BJ (cell line): Measurements from ENCODE around the gene LCN1. TPM values are rescaled to one million over a fixed set of nuclear protein-coding genes. Genes with fewer than 3 reads are reported as not detected.

Experiments used
- CTCF ChIA-PET: fragments of 350-600 bp; formaldehyde crosslinking; extraction: SDS; loops from one replicate; lab custom pipeline; 2021; ENCODE audit warnings: antibody characterized with exemption, inconsistent platforms; lab: Yijun Ruan, JAX
- POLR2A ChIA-PET: fragments of 300-600 bp; sonication (Branson Sonifier 250); formaldehyde crosslinking; extraction: SDS; loops from one replicate; lab custom pipeline; 2021; ENCODE audit warnings: antibody characterized with exemption; lab: Charles Lee
- DNase-seq: peaks from one replicate; pipeline ENCODE4 v3.0.0-alpha.2; 2011; ENCODE audit warnings: low read depth
- H3K27me3 ChIP-seq: 2 replicates; pipeline ENCODE4 v1.6.0; 2011; ENCODE audit warnings: low read length; ENCODE audit not compliant: control insufficient read depth, insufficient read depth
- H3K36me3 ChIP-seq: 2 replicates; pipeline ENCODE4 v1.5.1; 2011; ENCODE audit warnings: low read length; ENCODE audit not compliant: control insufficient read depth, insufficient read depth
- H3K4me3 ChIP-seq: 2 replicates; pipeline ENCODE4 v1.5.1; 2011; ENCODE audit warnings: low read depth, mild to moderate bottlenecking, control low read depth, low read length
- polyA plus RNA-seq: library from polyadenylated mRNA; depleted of rRNA; stranded (reverse); fragments of >200 nt; gene quantifications from 2 replicates; pipeline ENCODE4 v1.2.3, GENCODE V29; 2011
- TF ChIP-seq, protein P1 (sequence below): IDR thresholded peaks from 2 replicates; pipeline ENCODE4 v1.5.1; 2011; ENCODE audit warnings: low read depth, mild to moderate bottlenecking, control low read depth, inconsistent platforms, low read length, moderate library complexity; ENCODE audit not compliant: insufficient read depth

LCN1 gene
- polyA plus RNA-seq, 1 experiment: not detected

DNA sequence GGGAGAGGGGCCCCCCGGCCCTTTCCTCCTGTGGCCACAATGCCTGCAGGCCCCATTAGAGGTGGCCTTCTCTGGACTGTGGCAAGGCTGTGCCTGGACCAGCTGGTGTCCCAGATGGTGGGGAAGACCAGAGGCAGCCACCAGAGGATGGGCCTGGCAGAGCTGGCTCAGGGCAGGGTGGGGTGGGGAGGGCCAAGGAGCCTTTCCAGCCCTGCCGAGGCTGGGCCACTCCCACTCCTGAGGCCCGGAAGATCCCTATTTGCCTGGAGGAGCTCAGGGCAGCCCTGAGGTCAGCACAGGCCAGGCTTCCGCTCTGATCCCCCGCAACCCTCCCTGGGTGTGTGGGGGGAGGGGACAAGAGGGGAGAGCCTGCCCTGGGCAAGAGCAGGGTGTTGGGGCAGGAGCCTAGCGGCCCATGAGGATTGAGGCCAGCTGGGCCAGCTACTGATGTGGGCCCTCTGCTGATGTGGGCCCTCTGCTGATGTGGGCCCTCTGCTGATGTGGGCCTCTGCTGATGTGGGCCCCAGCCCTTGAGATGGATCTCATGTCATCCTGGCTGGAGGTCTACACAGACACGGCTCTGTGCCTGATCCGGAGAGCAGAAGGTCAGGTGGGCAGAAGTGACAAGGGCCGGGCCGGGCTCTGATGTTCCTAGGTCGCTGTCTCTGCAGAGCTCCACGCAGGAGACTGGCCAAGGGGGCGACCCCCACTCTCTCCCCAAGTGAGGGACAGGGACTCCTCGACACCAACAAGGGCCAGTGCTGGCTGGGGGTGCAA lies 14.7 kb upstream of the LCN1 start:
- DNase-seq: no peak
- H3K4me3 ChIP-seq: no peak overlapping the region
- H3K36me3 ChIP-seq: peaks cover 30% of the 10 kb centered on the region
- TF ChIP-seq, protein P1, sequence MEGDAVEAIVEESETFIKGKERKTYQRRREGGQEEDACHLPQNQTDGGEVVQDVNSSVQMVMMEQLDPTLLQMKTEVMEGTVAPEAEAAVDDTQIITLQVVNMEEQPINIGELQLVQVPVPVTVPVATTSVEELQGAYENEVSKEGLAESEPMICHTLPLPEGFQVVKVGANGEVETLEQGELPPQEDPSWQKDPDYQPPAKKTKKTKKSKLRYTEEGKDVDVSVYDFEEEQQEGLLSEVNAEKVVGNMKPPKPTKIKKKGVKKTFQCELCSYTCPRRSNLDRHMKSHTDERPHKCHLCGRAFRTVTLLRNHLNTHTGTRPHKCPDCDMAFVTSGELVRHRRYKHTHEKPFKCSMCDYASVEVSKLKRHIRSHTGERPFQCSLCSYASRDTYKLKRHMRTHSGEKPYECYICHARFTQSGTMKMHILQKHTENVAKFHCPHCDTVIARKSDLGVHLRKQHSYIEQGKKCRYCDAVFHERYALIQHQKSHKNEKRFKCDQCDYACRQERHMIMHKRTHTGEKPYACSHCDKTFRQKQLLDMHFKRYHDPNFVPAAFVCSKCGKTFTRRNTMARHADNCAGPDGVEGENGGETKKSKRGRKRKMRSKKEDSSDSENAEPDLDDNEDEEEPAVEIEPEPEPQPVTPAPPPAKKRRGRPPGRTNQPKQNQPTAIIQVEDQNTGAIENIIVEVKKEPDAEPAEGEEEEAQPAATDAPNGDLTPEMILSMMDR: no peak
- H3K27me3 ChIP-seq: no peaks in the 10 kb centered on the region
- ChIA-PET CTCF (interaction anchor here (1.6 to 3.3 kb wide), 3 partner anchors 8 to 32 kb away, joined by 3 to 10 read pairs (median 7); no protein-coding TSS in a partner anchor), POLR2A (no interaction called here)

DNA sequence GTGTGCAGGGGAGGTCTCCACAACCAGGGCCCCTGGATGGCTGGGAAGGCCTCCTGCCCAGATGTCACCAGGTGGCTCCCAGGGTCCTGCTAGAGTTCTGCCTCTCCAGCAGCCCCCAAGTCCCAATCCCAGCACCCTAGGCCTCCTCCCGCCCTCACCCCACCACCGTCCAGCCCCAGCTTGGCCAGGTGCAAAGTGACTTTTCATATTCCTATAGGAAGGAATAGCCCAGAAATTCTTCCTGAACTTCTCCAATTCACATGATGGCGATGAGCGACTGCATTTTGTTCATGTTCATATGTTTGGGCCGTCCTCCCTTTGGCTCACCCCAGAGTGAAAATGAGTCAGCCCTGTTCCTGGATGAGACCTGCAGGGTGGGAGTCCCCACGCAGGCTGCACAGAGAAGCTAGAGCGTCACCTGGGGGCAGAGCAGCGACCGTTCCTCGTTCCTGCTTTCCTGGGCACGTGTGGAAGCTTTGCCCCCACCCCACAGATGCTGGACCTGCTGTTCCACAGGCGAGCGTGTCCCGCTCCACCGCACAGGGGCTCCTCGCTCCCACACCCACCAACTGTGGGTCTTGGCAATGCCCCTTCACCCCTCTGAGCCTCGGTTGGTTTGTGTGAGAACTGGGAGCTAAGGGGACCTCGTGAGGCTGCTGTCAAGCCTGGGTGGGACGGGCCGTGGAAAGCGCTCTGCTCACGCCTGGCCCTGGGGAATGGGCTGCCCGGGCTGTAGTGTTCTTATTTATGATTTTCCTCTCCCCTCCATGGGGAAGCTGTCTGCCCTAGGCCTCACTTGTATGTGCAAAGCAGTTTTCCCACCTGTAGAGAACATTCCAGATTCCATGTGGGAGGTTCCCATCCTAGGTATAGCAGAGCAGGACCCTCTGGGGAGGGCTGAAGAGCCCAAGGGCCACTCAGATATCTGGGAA lies 13.9 kb upstream of the LCN1 start:
- ChIA-PET CTCF (interaction anchor here (1.6 kb wide), 1 partner anchor 32 kb away, joined by 3 read pairs; no protein-coding TSS in a partner anchor), POLR2A (no interaction called here)
- DNase-seq: no peak
- no peaks in the 10 kb centered on the region for H3K27me3 ChIP-seq
- H3K36me3 ChIP-seq: peaks cover 26% of the 10 kb centered on the region
- H3K4me3 ChIP-seq: no peak overlapping the region
- TF ChIP-seq, protein P1: no peak

DNA sequence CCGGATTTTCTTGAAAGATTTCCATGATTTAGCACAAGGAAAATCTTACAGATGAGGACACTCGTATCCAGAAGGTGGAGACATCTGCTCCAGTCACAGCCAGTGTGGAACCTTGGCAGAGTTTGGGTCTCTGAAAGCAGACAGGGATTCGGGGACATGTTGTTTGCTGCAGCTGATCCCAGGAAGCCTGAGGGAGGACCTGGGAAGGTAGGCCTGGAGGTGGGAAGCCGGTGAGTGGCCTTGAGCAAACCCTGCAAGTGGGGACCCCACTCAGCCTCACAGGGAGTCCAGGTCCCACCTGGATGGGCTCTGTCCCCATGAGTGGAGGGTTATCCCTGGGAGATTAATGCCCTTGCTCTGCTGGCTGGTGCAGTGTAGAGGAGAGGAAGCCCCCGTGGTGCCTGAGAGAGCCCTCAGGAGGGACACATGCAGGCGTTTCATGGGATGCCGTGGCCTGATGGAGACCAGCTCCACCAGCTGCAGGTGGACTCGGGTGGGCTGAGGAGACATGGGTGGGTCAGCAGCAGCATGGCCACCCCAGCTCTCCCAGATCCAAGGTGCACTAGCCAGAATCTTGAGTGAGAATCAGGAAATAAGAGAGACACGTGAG lies 12.9 kb upstream of the LCN1 start:
- no peak overlapping the region for H3K4me3 ChIP-seq
- peaks cover 18% of the 10 kb centered on the region for H3K36me3 ChIP-seq
- ChIA-PET CTCF (no interaction called here), POLR2A (no interaction called here)
- TF ChIP-seq, protein P1: no peak
- H3K27me3 ChIP-seq: no peaks in the 10 kb centered on the region
- DNase-seq: no peak

DNA sequence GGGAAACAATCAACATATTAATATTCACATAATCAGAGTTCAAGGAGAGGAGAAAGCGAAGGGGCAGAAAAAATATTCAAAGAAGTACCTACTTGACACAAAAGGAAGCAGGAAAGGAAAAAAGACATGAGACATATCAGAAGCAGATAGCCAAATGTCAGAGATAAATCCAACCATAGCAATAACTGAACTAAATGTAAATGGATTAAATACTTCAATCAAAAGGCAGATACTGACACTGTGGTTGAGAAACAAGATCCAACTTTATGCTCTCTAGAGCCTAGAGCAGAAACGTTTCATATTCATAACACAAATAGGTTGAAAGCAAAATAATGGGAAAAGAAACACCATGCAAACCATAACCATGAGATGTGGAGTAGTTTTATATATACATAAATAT lies 11.8 kb upstream of the LCN1 start:
- no peak for DNase-seq
- TF ChIP-seq, protein P1: no peak
- no peaks in the 10 kb centered on the region for H3K27me3 ChIP-seq
- ChIA-PET POLR2A (no interaction called here), CTCF (no interaction called here)
- peaks cover 7% of the 10 kb centered on the region for H3K36me3 ChIP-seq
- no peak overlapping the region for H3K4me3 ChIP-seq
